NCI-H1092 (cell line): ENCODE data around the gene MIEF2.
"Not testable (repeated sequence)": the region's sequence is repeated elsewhere in the genome, so short reads cannot be mapped to it uniquely, and the experiment has no call there.

Experiments
- DNase-seq: peaks from one replicate; lab custom pipeline; 2025; lab: John Stamatoyannopoulos, UW

Gene MIEF2

GRCh38 chr17:18260332-18261145 lies at the start of gene MIEF2:
Gene MIEF2 (plus strand): TSS chr17:18260662. CDS start chr17:18262721, 2,059 bp downstream.
- peak; percentile 78 for DNase-seq

- no peak for DNase-seq
Observed at GRCh38 chr17:18213666-18214270, 46.7 kb upstream of the MIEF2 start.

GRCh38 chr17:18216906-18217305 lies 43.6 kb upstream of the MIEF2 start:
- not testable (repeated sequence) for DNase-seq

- DNase-seq: peak; percentile 28
Observed at GRCh38 chr17:18217412-18218015, 42.9 kb upstream of the MIEF2 start.

GRCh38 chr17:18218756-18219415 lies 41.6 kb upstream of the MIEF2 start:
- DNase-seq: no peak

- DNase-seq: no peak
Observed at GRCh38 chr17:18224053-18224386, 36.4 kb upstream of the MIEF2 start.

- no peak for DNase-seq
Observed at GRCh38 chr17:18224387-18225120, 35.9 kb upstream of the MIEF2 start.

GRCh38 chr17:18225121-18225641 lies 35.3 kb upstream of the MIEF2 start, which contains the start of gene LLGL1:
Gene LLGL1 (plus strand): TSS chr17:18225635. CDS start chr17:18225683, 48 bp downstream.
- DNase-seq: peak; percentile 87

- DNase-seq: peak; percentile 1
Observed at GRCh38 chr17:18225642-18226283, 34.7 kb upstream of the MIEF2 start.

GRCh38 chr17:18226284-18226945 lies 34.0 kb upstream of the MIEF2 start:
- DNase-seq: no peak

- no peak for DNase-seq
Observed at GRCh38 chr17:18227635-18228034, 32.8 kb upstream of the MIEF2 start.

GRCh38 chr17:18228176-18228682 lies 32.2 kb upstream of the MIEF2 start:
- no peak for DNase-seq

- no peak for DNase-seq
Observed at GRCh38 chr17:18229254-18229653, 31.2 kb upstream of the MIEF2 start.

GRCh38 chr17:18229771-18230170 lies 30.7 kb upstream of the MIEF2 start:
- DNase-seq: no peak

GRCh38 chr17:18230288-18231141 lies 29.9 kb upstream of the MIEF2 start:
- no peak for DNase-seq

GRCh38 chr17:18231164-18231563 lies 29.3 kb upstream of the MIEF2 start:
- no peak for DNase-seq

- no peak for DNase-seq
Observed at GRCh38 chr17:18233803-18234518, 26.5 kb upstream of the MIEF2 start.

GRCh38 chr17:18234853-18235380 lies 25.5 kb upstream of the MIEF2 start:
- no peak for DNase-seq
